Measurements from ENCODE around the gene ZGPAT. TPM values are rescaled to one million over a fixed set of nuclear protein-coding genes. Genes with fewer than 3 reads are reported as not detected.

Gene ZGPAT
- total and polyA plus RNA-seq, 2 of the 4 experiments (the other 2 are of a cell fraction) = 13.4 to 20.2 TPM

- Histone ChIP-seq H2BK20ac (ENCODE audit: low read depth, low read length) (no peak overlapping the region), H2BK5ac (ENCODE audit: low read depth, low read length, poor library complexity, severe bottlenecking) (no peak overlapping the region), H3K4me2 (ENCODE audit: low read depth, low read length) (no peak overlapping the region), H3K27me3 (ENCODE audit: control insufficient read depth, insufficient read depth, low read length) (no peaks in the 10 kb centered on the region), H3K4me3 (ENCODE audit: insufficient read depth, low read depth, low read length) (no peak overlapping the region), H3K18ac (ENCODE audit: low read depth, low read length) (no peak overlapping the region), H3K79me1 (ENCODE audit: low read depth in 1 of 2, low read length in 2 of 2) (peaks cover 29 to 76% of the 10 kb centered on the region in 2 experiments), H2AK9ac (replicated peaks; ENCODE audit: low read depth, low read length, poor library complexity) (no peak overlapping the region), H3K9me3 (ENCODE audit: control insufficient read depth, insufficient read depth, low read length) (no peaks in the 10 kb centered on the region), H4K8ac (ENCODE audit: low read depth in 2 of 2, low read length in 2 of 2) (no peak overlapping the region), H4K20me1 (ENCODE audit: insufficient read depth, low read length) (peaks cover 38% of the 10 kb centered on the region), H3K23ac (ENCODE audit: low read depth, low read length) (no peak overlapping the region), H2AK5ac (ENCODE audit: low read depth, low read length) (no peak overlapping the region), H3K4me1 (ENCODE audit: control insufficient read depth, insufficient read depth, low read length) (peaks cover 3% of the 10 kb centered on the region; the same call in 1 of the 2 replicates), H4K5ac (ENCODE audit: low read depth, low read length) (no peak overlapping the region), H3K9ac (ENCODE audit: low read depth, low read length) (no peak overlapping the region), H2AFZ (replicated peaks; ENCODE audit: low read length, poor library complexity) (no peak overlapping the region), H3K36me3 (ENCODE audit: control insufficient read depth, insufficient read depth, low read length) (peaks cover 42% of the 10 kb centered on the region), H3K4ac (ENCODE audit: low read depth, low read length) (no peak overlapping the region), H2BK120ac (ENCODE audit: low read depth, low read length) (no peak overlapping the region), H3K27ac (ENCODE audit: insufficient read depth, low read length) (no peak overlapping the region), H2BK15ac (ENCODE audit: low read depth, low read length) (no peak overlapping the region), H4K91ac (ENCODE audit: insufficient read depth, low read depth, low read length) (no peak overlapping the region), H3K9me1 (ENCODE audit: insufficient read depth, low read length) (peaks cover 19% of the 10 kb centered on the region), H3K56ac (ENCODE audit: extremely low read depth, insufficient read depth, low read length) (no peak overlapping the region), H3K14ac (replicated peaks; ENCODE audit: low read depth, low read length) (no peak overlapping the region)
- DNase-seq = no peak
- WGBS, 2 experiments (ENCODE audit: extremely low coverage in 2 of 2, insufficient read length in 1 of 2) = 67% methylated on average over 2 of the region's 5 CpGs; no CpG with 5 or more reads in 1 of the 2 experiments
- dilution Hi-C loops (cut with HindIII; ENCODE audit: low sequenced_read_pairs, unreplicated experiment) (no loop called here), intact Hi-C loops (cut with micrococcal nuclease) (no loop called here), in situ Hi-C loops (cut with MboI; ENCODE audit: low sequenced_read_pairs) (no loop called here)
- no peak for ATAC-seq (ENCODE audit: low read depth)
- CTCF ChIA-PET = no interaction called here
- POLR2A ChIA-PET (ENCODE audit: unreplicated experiment) = no interaction called here
- TF ChIP-seq USF2 (IDR thresholded peaks at IDR 0.05; ENCODE audit: low read depth, low read length) (no peak), POLR2A (IDR thresholded peaks at IDR 0.05; ENCODE audit: low read depth, low read length) (no peak), MXI1 (IDR thresholded peaks at IDR 0.05; ENCODE audit: borderline replicate concordance, low read depth, low read length) (no peak), ELK1 (IDR thresholded peaks at IDR 0.05; ENCODE audit: borderline replicate concordance, low read depth, low read length) (no peak), MAZ (IDR thresholded peaks at IDR 0.05; ENCODE audit: borderline replicate concordance, low read depth, low read length) (no peak), MAFK (IDR thresholded peaks at IDR 0.05; ENCODE audit: low read depth, low read length) (no peak), SMC3 (IDR thresholded peaks at IDR 0.05; ENCODE audit: low read depth, low read length) (no peak), BHLHE40 (IDR thresholded peaks at IDR 0.05; ENCODE audit: low read depth, low read length) (no peak), RFX5 (IDR thresholded peaks at IDR 0.05; ENCODE audit: low read depth, low read length) (no peak), CTCF (conservative IDR thresholded peaks at IDR 0.05; ENCODE audit: low read depth, low read length) (no peak), NFE2L2 (IDR thresholded peaks at IDR 0.05; ENCODE audit: low read depth, low read length) (no peak), CEBPB (IDR thresholded peaks at IDR 0.05; ENCODE audit: low read depth, low read length) (no peak), RCOR1 (IDR thresholded peaks at IDR 0.05; ENCODE audit: insufficient replicate concordance, low read length) (no peak), RAD21 (IDR thresholded peaks at IDR 0.05; ENCODE audit: low read length) (no peak), FOS (IDR thresholded peaks at IDR 0.05; ENCODE audit: low read depth, low read length) (no peak), CHD1 (IDR thresholded peaks at IDR 0.05; ENCODE audit: low read depth, low read length) (no peak)
- no TSS peak for BruUV-seq (replicated peaks)
Measured at GRCh38 chr20:63731410-63731809, 23.6 kb downstream of the ZGPAT start.

Data from IMR-90 (cell line).